DND-41 (cell line): ENCODE data around the gene CUBN.

Source experiments
- CTCF ChIP-seq: IDR thresholded peaks from 2 replicates; pipeline ENCODE4 v1.5.1; 2012; ENCODE audit warnings: borderline replicate concordance, low read length, moderate library complexity, mild to moderate bottlenecking; ENCODE audit not compliant: poor library complexity, severe bottlenecking; ENCODE audit errors: extremely low read depth
- EZH2 ChIP-seq: IDR thresholded peaks from 3 replicates; pipeline ENCODE4 v1.6.1; 2012; ENCODE audit warnings: borderline replicate concordance, low read depth, mild to moderate bottlenecking, moderate library complexity, low read length, inconsistent platforms; ENCODE audit not compliant: severe bottlenecking

GRCh38 chr10:16949816-16950215 lies 179.8 kb downstream of the CUBN start:
- TF ChIP-seq CTCF (no peak), EZH2 (no peak)
